ENCODE measurements around the gene SRSF2.

GRCh38 chr17:76715496-76715830 is 21.7 kb downstream of the SRSF2 start:
- TF ChIP-seq CTCF (IDR thresholded peaks at IDR 0.05) (no peak), KDM1A (IDR thresholded peaks at IDR 0.05; ENCODE audit: low read depth) (no peak), ELK1 (IDR thresholded peaks at IDR 0.05; ENCODE audit: low read depth, low read length) (no peak), MAZ (IDR thresholded peaks at IDR 0.05; ENCODE audit: borderline replicate concordance, low read depth, low read length) (no peak), POLR2A (IDR thresholded peaks at IDR 0.05; ENCODE audit: low read length) (no peak), RNF2 (IDR thresholded peaks at IDR 0.05; ENCODE audit: borderline replicate concordance, low read depth) (no peak), MYC (IDR thresholded peaks at IDR 0.05; ENCODE audit: borderline replicate concordance, low read length) (no peak), HOXB13 (CRISPR knock-in tag; IDR thresholded peaks at IDR 0.05; ENCODE audit: low read depth) (no peak), SMC3 (IDR thresholded peaks at IDR 0.05) (no peak), PBX3 (IDR thresholded peaks at IDR 0.05) (no peak), ZSCAN20 (CRISPR knock-in tag; IDR thresholded peaks at IDR 0.05) (no peak), REST (IDR thresholded peaks at IDR 0.05) (no peak)
